GM06990 (cell line): ENCODE measurements around the gene STARD9.

Experiments
- DNase-seq: peaks from one replicate; pipeline ENCODE4 v3.0.0-alpha.2; 2011; ENCODE audit not compliant: insufficient read length; ENCODE audit errors: extremely low read depth
- H3K27me3 ChIP-seq: replicated peaks from 2 replicates; pipeline ENCODE4 v1.6.0; 2011; ENCODE audit warnings: low read length; ENCODE audit not compliant: control insufficient read depth, insufficient read depth
- H3K36me3 ChIP-seq: 2 replicates; pipeline ENCODE4 v1.5.1; 2011; ENCODE audit warnings: low read length; ENCODE audit not compliant: control insufficient read depth, insufficient read depth
- H3K4me3 ChIP-seq: replicated peaks from 2 replicates; pipeline ENCODE4 v1.5.1; 2011; ENCODE audit warnings: low read depth, mild to moderate bottlenecking, control low read depth, low read length
- CTCF ChIP-seq: IDR thresholded peaks from 2 replicates; pipeline ENCODE4 v1.5.1; 2011; ENCODE audit warnings: low read length, control low read depth, mild to moderate bottlenecking, inconsistent platforms; ENCODE audit not compliant: insufficient read depth, poor library complexity, severe bottlenecking

The STARD9 gene

GRCh38 chr15:42736793-42737528, 161.6 kb downstream of the STARD9 start, which contains the start of gene CDAN1:
Gene CDAN1, minus strand, starts transcription at chr15:42737128. Its CDS starts 26 bp downstream, at chr15:42737102.
- H3K4me3 ChIP-seq = peak within 1 kb of the TSS; percentile 85
- TF ChIP-seq CTCF = no peak
- DNase-seq = peak; percentile 92
- peaks cover 7% of the 10 kb centered on the region for H3K36me3 ChIP-seq
- no peaks in the 10 kb centered on the region for H3K27me3 ChIP-seq

- Histone ChIP-seq H3K27me3 (no peaks in the 10 kb centered on the region), H3K36me3 (peaks cover 3% of the 10 kb centered on the region; the same call in 1 of the 2 replicates), H3K4me3 (peak overlapping the region; percentile 85)
- no peak for TF ChIP-seq CTCF
- no peak for DNase-seq
These were observed 162.3 kb downstream of the STARD9 start for GRCh38 chr15:42737529-42738328.

GRCh38 chr15:42741710-42742109, 166.3 kb downstream of the STARD9 start:
- H3K36me3 ChIP-seq = peaks cover 2% of the 10 kb centered on the region; the same call in 1 of the 2 replicates
- no peak for DNase-seq
- no peaks in the 10 kb centered on the region for H3K27me3 ChIP-seq
- no peak for TF ChIP-seq CTCF
- H3K4me3 ChIP-seq = no peak overlapping the region

- H3K36me3 ChIP-seq = peaks cover 2% of the 10 kb centered on the region; the same call in 1 of the 2 replicates
- no peak for DNase-seq
- no peak for TF ChIP-seq CTCF
- H3K27me3 ChIP-seq = no peaks in the 10 kb centered on the region
- H3K4me3 ChIP-seq = no peak overlapping the region
These were observed 166.7 kb downstream of the STARD9 start for GRCh38 chr15:42742149-42742548.

GRCh38 chr15:42744195-42744594, 168.8 kb downstream of the STARD9 start:
- Histone ChIP-seq H3K27me3 (no peaks in the 10 kb centered on the region), H3K4me3 (no peak overlapping the region), H3K36me3 (peaks cover 2% of the 10 kb centered on the region; the same call in 1 of the 2 replicates)
- DNase-seq = no peak
- no peak for TF ChIP-seq CTCF
